ENCODE data around the gene GNS. TPM values are rescaled to one million over a fixed set of nuclear protein-coding genes. Genes with fewer than 3 reads are reported as not detected.

The GNS gene
- total RNA-seq, 3 donors from 2014 or later: 57.4 to 79.2 (median 72.9) TPM

- no peak for TF ChIP-seq CTCF (IDR thresholded peaks at IDR 0.05)
- Histone ChIP-seq H3K4me3 (no peak overlapping the region), H3K36me3 (ENCODE audit: low read depth) (no peaks in the 10 kb centered on the region), H3K9me3 (no peaks in the 10 kb centered on the region), H3K4me1 (ENCODE audit: low read depth) (no peaks in the 10 kb centered on the region)
- ATAC-seq: no peak
- intact Hi-C loops (cut with DNase I, micrococcal nuclease): no loop called here
- DNase-seq: no peak
These were observed 51.3 kb downstream of the GNS start for GRCh38 chr12:64707926-64708325.

GRCh38 chr12:64707362-64707761, 51.8 kb downstream of the GNS start:
- ATAC-seq (no peak), DNase-seq (no peak)
- TF ChIP-seq CTCF (IDR thresholded peaks at IDR 0.05): no peak
- Histone ChIP-seq H3K4me1 (ENCODE audit: low read depth) (no peaks in the 10 kb centered on the region), H3K36me3 (ENCODE audit: low read depth) (no peaks in the 10 kb centered on the region), H3K4me3 (no peak overlapping the region), H3K9me3 (no peaks in the 10 kb centered on the region)
- intact Hi-C loops (cut with DNase I, micrococcal nuclease): no loop called here

GRCh38 chr12:64706857-64707256, 52.3 kb downstream of the GNS start:
- no peaks in the 10 kb centered on the region for H3K4me1 ChIP-seq (ENCODE audit: low read depth)
- H3K4me3 ChIP-seq: no peak overlapping the region
- DNase-seq (no peak), ATAC-seq (no peak)
- no peak for TF ChIP-seq CTCF (IDR thresholded peaks at IDR 0.05)
- H3K9me3 ChIP-seq: no peaks in the 10 kb centered on the region
- intact Hi-C loops (cut with DNase I, micrococcal nuclease): no loop called here
- no peaks in the 10 kb centered on the region for H3K36me3 ChIP-seq (ENCODE audit: low read depth)

- DNase-seq: no peak
- H3K36me3 ChIP-seq (ENCODE audit: low read depth): no peaks in the 10 kb centered on the region
- H3K4me3 ChIP-seq: no peak overlapping the region
- intact Hi-C loops (cut with DNase I, micrococcal nuclease): no loop called here
- no peak for ATAC-seq
- H3K4me1 ChIP-seq (ENCODE audit: low read depth): no peaks in the 10 kb centered on the region
- no peaks in the 10 kb centered on the region for H3K9me3 ChIP-seq
- TF ChIP-seq CTCF (IDR thresholded peaks at IDR 0.05): no peak
These were observed 52.9 kb downstream of the GNS start for GRCh38 chr12:64706306-64706705.

GRCh38 chr12:64701283-64701682, 57.9 kb downstream of the GNS start:
- Histone ChIP-seq H3K4me1 (ENCODE audit: low read depth) (peaks cover 3% of the 10 kb centered on the region), H3K4me3 (no peak overlapping the region), H3K36me3 (ENCODE audit: low read depth) (no peaks in the 10 kb centered on the region), H3K9me3 (no peaks in the 10 kb centered on the region)
- DNase-seq: no peak
- ATAC-seq: no peak
- intact Hi-C loops (cut with DNase I, micrococcal nuclease): no loop called here
- no peak for TF ChIP-seq CTCF (IDR thresholded peaks at IDR 0.05)

- intact Hi-C loops (cut with DNase I, micrococcal nuclease): no loop called here
These were observed 58.7 kb downstream of the GNS start for GRCh38 chr12:64700532-64700931.

More at GRCh38 chr12:64700532-64700931, 58.7 kb downstream of the GNS start:
- H3K36me3 ChIP-seq (ENCODE audit: low read depth): no peaks in the 10 kb centered on the region
- H3K4me1 ChIP-seq (ENCODE audit: low read depth): peaks cover 4% of the 10 kb centered on the region
- no peak for DNase-seq
- no peak overlapping the region for H3K4me3 ChIP-seq
- ATAC-seq: no peak
- TF ChIP-seq CTCF (IDR thresholded peaks at IDR 0.05): no peak
- no peaks in the 10 kb centered on the region for H3K9me3 ChIP-seq

Data from mucosa of descending colon (tissue), 3 donors.